Peyer's patch (tissue), 4 donors: ENCODE results near the gene RPLP2. TPM values are rescaled to one million over a fixed set of nuclear protein-coding genes. Genes with fewer than 3 reads are reported as not detected.
A peak's percentile ranks its signal among the peaks of the same experiment; 100 is the strongest.

Source experiments
- DNase-seq, 3 donors: peaks; one replicate each; pipeline ENCODE4 v3.0.0-alpha.2; 2017 to 2019
- H3K27ac ChIP-seq, 4 donors: fragments of 200-600 bp; sonication (generic); one replicate each; pipeline ENCODE4 v1.5.1; 2016 to 2019
- H3K27me3 ChIP-seq, 2 donors: fragments of 200-600 bp; sonication (generic); one replicate each; pipeline ENCODE4 v1.5.1; 2019
- H3K36me3 ChIP-seq, 3 donors: fragments of 200-600 bp; sonication (generic); one replicate each; pipeline ENCODE4 v1.5.1; 2016 to 2019
- H3K4me1 ChIP-seq, 4 donors: fragments of 200-600 bp; sonication (generic); one replicate each; pipeline ENCODE4 v1.5.1; 2016 to 2019
- H3K4me3 ChIP-seq, 4 donors: fragments of 200-600 bp; sonication (generic); 1 replicate in 3 of 4; 2 replicates in 1 of 4; pipeline ENCODE4 v1.5.1; 2016 to 2019; ENCODE audit warnings: mild to moderate bottlenecking in 1 of 4
- H3K9me3 ChIP-seq, 4 donors: fragments of 200-600 bp; sonication (generic); one replicate each; pipeline ENCODE4 v1.5.1; 2016 to 2019; ENCODE audit warnings: mild to moderate bottlenecking in 1 of 4
- CTCF ChIP-seq, 6 experiments: fragments of 450-650 bp in 4 of 6; fragments of 200-600 bp in 2 of 6; sonication (generic) in 1 of 6; IDR thresholded peaks; one replicate each; pipeline ENCODE4 v1.5.1; 2017 to 2019; ENCODE audit warnings: antibody characterized with exemption in 6 of 6, mild to moderate bottlenecking in 3 of 6, moderate library complexity in 1 of 6
- POLR2A ChIP-seq, 2 donors: fragments of 450-650 bp; IDR thresholded peaks; one replicate each; pipeline ENCODE4 v1.5.1; 2017; ENCODE audit warnings: antibody characterized with exemption in 2 of 2, mild to moderate bottlenecking in 2 of 2, moderate library complexity in 2 of 2
- total RNA-seq, 4 donors: library from RNA; depleted of rRNA; stranded (reverse); fragments of >200 nt; gene quantifications; one replicate each; pipeline ENCODE4 v1.1.0, GENCODE V29; 2016

The RPLP2 gene
- total RNA-seq, 4 donors from 2014 or later: 261 to 1,717 (median 510) TPM

DNA sequence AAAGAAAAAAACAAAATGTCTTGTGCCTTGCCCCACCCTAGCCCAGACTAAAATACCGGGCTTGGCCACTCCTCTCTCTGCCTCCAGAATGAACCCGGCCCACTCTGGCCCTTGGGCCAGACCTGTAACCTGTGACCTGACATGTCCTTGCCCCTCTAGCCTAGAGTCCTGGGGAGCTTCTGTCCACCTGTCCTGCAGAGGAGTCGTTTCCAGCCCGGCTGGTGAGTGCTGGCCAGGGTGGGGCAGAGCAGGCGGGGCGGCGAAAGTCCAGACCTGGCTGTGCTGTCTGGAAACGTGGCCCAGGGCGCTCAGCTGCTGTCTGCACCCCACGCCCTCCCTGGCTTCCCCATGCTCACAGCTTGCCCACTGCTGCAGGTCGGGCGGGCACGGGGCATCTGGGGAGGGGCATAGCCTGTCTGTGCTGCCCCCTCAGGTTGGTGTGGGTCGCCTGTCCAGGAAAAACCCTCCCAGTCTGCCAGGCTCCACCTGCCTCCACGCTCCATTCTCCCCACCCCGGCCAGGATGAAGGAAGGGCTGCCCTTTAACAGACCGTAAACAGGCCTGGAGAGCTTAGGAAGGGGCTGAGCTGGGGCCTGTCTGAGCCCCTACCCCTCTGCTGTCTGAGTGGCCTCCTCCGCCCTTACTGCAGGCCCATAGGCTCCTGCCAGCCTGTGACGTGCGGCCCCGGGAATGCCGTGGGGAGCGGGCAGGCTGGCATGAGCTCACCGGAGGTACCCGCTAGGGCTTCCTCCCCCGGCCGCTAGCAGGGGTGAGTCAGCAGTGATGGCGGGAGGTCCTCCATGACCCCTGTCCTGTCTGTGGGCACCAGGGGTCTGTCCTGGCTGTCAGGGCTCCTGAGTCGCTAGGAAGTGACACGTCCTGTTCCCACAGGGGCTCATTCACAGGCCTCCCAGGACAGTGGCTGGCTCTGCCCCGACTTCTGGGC, 24.9 kb downstream of the RPLP2 start:
- peak in 2 of 3 donors; percentile 87 to 92 for DNase-seq
- H3K4me1 ChIP-seq: peaks cover 8 to 71% (median 18%) of the 10 kb centered on the region in 4 donors
- TF ChIP-seq POLR2A (IDR thresholded peaks at IDR 0.05) (peak; percentile 45 to 65), CTCF (IDR thresholded peaks at IDR 0.05) (peak in 1 of 6 experiments; percentile 8)
- peaks cover 0 to 34% (median 0%) of the 10 kb centered on the region in 3 donors for H3K36me3 ChIP-seq
- H3K27me3 ChIP-seq: peaks cover 0 to 9% of the 10 kb centered on the region in 2 donors
- no peaks in the 10 kb centered on the region for H3K9me3 ChIP-seq
- H3K4me3 ChIP-seq: peak overlapping the region in 2 of 4 donors; percentile 59 to 90
- H3K27ac ChIP-seq: peak overlapping the region; percentile 74 to 99 (median 93)

DNA sequence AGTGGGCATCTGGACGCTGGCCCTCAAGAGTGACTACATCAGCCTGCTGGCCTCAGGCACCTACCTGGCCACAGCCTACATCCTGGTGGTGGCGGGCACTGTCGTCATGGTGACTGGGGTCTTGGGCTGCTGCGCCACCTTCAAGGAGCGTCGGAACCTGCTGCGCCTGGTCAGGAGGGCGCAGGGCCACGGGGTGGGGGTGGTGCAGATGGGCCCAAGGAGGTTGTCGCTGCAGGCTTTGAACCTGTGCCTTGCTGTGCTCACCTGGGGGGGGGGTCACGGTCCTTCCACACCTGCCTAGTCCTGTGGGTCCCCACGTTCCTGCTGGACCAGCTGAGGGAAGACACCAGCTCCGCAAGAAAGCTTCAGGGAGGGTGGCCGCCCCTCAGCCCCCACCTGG, 26.5 kb downstream of the RPLP2 start:
- Histone ChIP-seq H3K27ac (no peak overlapping the region), H3K27me3 (no peaks in the 10 kb centered on the region), H3K4me3 (no peak overlapping the region), H3K36me3 (peaks cover 0 to 42% (median 0%) of the 10 kb centered on the region in 3 donors), H3K9me3 (no peaks in the 10 kb centered on the region), H3K4me1 (peaks cover 5 to 67% (median 14%) of the 10 kb centered on the region in 4 donors)
- TF ChIP-seq POLR2A (IDR thresholded peaks at IDR 0.05) (no peak), CTCF (IDR thresholded peaks at IDR 0.05) (no peak)
- DNase-seq: no peak

DNA sequence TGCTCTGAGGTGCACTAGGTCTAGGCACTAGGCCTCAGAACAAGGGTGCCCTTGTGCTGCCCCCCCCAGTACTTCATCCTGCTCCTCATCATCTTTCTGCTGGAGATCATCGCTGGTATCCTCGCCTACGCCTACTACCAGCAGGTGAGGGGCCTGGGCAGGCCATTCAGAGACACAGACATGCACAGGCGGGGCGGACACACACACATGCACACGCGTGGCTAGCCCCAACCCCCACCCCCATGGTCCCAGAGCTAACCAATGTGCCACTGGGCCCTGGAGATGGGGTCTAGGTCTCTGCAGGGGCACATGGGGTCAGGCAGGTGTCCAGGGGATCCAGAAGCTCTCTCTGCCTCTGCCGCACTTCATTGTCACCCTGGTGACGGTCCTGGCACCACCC, 26.9 kb downstream of the RPLP2 start:
- Histone ChIP-seq H3K4me3 (no peak overlapping the region), H3K4me1 (peaks cover 5 to 67% (median 15%) of the 10 kb centered on the region in 4 donors), H3K27me3 (no peaks in the 10 kb centered on the region), H3K9me3 (no peaks in the 10 kb centered on the region), H3K27ac (no peak overlapping the region), H3K36me3 (peaks cover 0 to 42% (median 0%) of the 10 kb centered on the region in 3 donors)
- no peak for DNase-seq
- TF ChIP-seq CTCF (IDR thresholded peaks at IDR 0.05): no peak
- no peak for TF ChIP-seq POLR2A (IDR thresholded peaks at IDR 0.05)

- Histone ChIP-seq H3K4me3 (no peak overlapping the region), H3K4me1 (peaks cover 5 to 63% (median 13%) of the 10 kb centered on the region in 4 donors), H3K9me3 (no peaks in the 10 kb centered on the region), H3K27ac (peak overlapping the region in 1 of 4 donors; percentile 34), H3K27me3 (no peaks in the 10 kb centered on the region), H3K36me3 (peaks cover 0 to 42% (median 0%) of the 10 kb centered on the region in 3 donors)
- TF ChIP-seq POLR2A (IDR thresholded peaks at IDR 0.05) (no peak), CTCF (IDR thresholded peaks at IDR 0.05) (no peak)
- no peak for DNase-seq
These were observed 27.6 kb downstream of the RPLP2 start for GRCh38 chr11:837189-837989.

GRCh38 chr11:837990-838307, 28.2 kb downstream of the RPLP2 start:
- Histone ChIP-seq H3K27ac (peak overlapping the region in 1 of 4 donors; percentile 34), H3K4me1 (peaks cover 5 to 62% (median 12%) of the 10 kb centered on the region in 4 donors), H3K4me3 (no peak overlapping the region), H3K36me3 (peaks cover 0 to 42% (median 0%) of the 10 kb centered on the region in 3 donors), H3K9me3 (no peaks in the 10 kb centered on the region), H3K27me3 (no peaks in the 10 kb centered on the region)
- DNase-seq: no peak
- TF ChIP-seq POLR2A (IDR thresholded peaks at IDR 0.05): no peak
- TF ChIP-seq CTCF (IDR thresholded peaks at IDR 0.05): no peak
